Stimulated activated CD4-positive, alpha-beta T cell treated with anti-CD3 and anti-CD28 coated beads, Interleukin-2, amount 100 ng/mL, for 48 hours (primary cell): ENCODE data around the gene OR8G5.

Source experiments
- DNase-seq, 2 donors: peaks; one replicate each; pipeline ENCODE4 v3.0.0-alpha.2; 2020

Gene OR8G5

DNA sequence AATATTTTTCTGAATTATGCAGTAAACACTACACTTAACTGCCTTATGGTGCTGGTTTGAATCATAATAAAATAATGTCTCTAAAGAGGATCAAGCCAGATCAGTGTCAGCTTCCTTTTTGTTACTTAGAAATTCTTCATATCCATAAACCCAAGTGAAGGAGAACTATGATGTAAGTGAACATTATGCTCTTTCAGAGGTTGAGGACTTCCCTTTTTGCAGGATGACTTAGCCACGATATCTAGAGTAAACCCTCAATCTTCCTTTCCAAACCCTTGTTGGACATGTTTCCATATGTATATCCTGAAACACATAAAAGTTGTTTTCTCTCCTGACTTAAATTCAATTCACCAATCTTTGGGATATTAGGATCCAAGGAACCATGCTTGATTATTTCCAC, 38.5 kb downstream of the OR8G5 start:
- DNase-seq: no peak

DNA sequence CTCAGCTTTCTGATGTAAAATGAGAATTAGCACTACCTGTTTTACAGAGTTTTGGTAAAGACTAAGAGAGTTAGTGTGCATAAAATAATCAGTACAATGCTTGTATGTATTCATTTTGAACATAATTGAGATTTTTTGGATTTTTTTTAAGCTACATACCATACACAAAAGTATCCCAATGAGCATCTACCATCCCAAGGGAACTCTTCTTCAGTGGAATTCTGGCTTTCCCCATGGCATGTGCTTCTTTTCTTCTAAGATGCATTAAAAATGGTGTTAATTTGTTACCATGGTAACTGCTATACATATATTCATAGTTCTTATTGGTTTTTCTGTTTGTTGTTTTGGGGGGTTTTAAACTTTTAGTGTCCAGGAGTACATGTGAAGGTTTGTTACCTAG, 39.8 kb downstream of the OR8G5 start:
- DNase-seq: no peak

DNA sequence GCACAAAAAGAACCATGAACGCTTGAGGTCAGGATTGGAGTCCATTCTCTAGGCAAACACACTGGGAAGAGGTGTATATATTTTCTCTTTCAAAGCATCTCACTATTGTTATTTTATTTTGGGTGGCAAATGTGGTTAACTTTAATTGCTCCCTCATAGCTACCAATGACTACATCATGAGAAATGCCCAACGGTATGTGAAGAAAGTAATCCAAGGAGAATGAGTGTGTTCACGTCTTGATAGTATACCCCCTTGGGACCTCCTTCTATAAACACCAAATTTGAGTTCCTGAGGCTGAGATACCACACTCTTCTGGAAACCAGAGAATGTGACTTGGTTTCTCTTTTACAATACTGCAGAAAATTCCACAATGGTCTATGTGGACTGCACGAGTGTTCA, 41.7 kb downstream of the OR8G5 start:
- no peak for DNase-seq

DNA sequence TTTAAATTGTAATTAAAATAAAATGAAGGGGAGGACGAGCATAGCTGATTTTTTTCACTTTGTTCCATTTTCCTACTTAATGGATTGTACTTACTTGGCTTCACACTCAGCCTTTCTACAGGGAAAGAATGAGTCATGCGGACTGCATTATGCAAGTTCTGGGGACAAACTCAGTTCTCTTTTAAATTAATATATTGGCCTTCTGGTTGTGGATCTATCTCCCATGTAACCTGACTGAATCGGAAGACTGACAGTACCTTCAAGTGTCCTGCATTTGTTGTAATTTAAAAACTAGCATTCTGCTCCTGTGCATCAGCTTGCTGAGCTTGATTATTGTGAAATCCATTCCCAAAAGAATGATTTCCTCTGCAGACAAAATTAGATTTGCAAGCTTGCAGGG, 45.4 kb downstream of the OR8G5 start:
- no peak for DNase-seq

DNA sequence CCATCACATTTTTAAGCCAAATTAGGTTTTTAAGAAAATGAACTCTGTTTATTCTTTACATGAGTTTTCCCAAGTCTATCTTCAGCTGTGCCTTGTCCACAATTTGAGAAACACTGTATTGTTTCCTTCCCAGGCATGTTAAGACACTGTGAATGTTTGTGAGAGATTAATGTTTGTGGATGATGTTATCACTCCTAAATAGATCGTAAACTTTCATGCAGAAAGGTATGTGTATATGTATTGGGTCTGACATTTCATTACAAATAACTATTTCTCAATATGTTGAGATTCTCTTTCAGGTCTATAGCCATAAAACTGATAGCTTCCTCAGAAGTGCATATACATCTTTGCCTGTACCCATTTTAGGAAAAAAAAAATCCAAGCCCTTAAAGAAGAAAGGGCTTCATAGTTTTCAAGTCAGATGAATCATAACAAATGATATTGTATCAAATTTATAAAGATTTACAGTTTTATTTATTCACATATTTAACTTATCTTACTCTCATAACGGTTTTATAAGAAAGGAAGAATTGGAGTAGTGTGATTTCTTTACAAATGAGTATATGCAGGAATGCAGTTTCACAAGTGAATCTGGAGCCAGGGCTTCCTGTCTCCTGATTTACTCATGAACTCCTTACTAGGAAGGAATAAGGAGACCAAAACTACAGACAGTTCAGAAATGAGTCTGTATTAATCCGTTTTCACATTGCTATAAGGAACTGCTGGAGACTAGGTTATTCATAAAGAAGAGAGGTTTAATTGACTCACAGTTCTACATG, 46.4 kb downstream of the OR8G5 start:
- DNase-seq: no peak

DNA sequence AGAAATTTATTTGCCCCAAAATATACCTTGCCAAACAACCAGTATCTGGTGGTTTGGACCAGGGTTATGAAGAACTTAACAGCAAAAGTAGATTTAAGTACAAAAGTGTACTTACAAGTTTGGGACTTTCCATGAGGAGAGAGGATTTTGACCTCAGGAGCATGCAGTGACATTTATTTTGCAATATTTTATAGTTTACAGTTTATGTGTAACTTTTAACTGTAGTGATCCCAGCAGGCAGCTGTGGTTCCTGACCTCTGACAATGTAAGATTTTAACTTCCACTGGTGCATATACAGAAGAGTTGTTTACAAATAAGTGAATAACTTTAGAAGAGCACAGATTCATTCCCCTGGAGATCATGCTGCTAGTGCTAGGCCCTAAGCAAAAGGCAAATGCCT, 50.9 kb downstream of the OR8G5 start:
- DNase-seq: no peak

DNA sequence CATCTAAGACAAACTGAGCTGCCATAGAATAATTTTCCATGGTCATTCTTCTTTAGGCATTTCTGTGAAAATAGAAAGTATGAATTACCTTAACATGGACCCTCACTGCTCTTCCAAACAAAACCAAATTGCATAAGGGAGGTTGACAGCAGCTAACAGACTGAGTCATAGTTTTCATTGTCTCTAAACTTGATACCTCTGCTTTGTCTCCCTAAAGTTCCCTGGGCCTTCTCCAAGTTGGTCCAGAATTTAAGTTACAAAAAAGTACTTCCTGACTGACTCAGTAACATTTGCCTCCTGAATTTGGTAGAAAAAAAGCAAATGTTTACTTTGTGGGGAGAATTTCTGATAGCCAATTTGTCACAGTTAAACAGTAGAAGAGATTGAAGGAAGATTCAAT, 54.5 kb downstream of the OR8G5 start:
- DNase-seq: no peak

DNA sequence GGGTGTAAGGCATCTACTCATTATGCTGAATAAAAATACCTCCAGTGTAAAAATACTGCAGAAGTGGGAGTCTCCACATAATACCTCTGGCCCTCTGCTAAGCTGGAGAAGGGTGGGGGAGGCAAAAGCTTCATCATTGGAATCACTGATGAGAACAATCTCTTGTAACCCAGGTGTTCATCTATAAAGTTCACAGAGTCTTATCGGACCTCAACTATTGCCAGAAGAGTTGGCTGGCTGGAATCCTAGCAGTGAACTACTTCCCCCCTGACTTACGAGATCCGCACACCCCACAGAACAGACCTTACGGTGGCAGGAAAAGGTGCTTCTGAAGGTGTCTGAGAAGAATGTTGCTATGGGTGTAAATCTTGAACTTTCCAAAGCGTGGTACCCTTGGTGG, 55.1 kb downstream of the OR8G5 start:
- DNase-seq: no peak

DNA sequence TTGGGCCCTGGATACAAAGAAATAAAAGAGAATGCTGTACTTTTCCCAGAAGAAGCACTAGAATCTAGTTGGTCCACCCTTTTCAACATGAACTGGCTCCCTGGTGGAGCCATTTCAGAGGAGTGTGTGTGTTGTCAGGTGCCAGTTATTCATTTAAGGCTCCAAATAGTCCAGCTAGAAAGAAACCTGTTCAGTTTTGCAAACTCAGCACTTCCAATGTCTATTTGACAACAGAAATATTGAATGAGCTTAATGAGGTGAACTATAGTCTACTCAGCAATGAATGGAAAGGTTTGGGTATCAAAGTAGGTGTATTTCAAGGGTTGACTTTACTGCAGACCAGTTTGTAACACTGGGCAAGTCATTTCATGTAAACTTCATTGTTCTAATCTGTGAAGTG, 55.5 kb downstream of the OR8G5 start:
- DNase-seq: no peak

DNA sequence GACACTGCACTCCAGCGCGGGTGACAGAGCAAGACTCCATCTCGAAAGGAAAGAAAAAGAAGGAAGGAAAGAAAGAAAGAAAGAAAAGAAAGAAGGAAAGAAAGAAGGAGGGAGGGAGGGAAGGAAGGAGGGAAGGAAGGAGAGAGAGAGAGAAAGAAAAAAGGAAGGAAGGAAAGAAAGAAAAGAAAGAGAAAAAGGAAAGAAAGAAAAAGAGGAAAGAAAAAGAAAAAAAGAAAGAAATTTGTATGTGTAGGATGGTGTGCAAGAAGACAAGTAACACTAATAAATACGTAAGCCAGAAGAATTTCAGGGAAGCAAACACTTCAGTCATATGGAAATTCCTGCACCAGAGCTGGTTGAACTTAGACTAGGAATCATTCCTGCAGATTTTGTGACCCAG, 57.0 kb downstream of the OR8G5 start:
- DNase-seq: no peak

DNA sequence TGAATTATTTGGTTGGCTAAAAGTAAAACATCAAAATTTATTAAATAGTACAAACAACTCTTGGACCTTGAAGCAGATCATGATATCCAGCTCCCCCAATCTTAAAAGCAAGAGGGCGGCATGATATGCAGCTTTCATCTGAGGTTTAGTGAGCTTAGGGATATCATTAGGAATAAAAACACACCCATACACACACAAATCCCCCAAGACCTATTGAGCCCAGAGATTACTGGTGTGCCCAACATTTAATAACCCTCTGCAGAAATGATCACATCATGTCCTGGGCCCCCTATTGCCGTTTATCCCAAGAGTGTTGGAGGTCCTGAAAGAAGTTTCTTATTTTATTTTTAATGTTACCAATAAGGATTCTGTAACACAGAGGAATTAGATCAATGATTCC, 57.7 kb downstream of the OR8G5 start, which contains the start of gene OR8D1:
OR8D1 (minus strand) TSS at position 101 of the 400 bp plus-strand sequence. CDS start 3,183 bp downstream, outside the sequence.
- DNase-seq: no peak

DNA sequence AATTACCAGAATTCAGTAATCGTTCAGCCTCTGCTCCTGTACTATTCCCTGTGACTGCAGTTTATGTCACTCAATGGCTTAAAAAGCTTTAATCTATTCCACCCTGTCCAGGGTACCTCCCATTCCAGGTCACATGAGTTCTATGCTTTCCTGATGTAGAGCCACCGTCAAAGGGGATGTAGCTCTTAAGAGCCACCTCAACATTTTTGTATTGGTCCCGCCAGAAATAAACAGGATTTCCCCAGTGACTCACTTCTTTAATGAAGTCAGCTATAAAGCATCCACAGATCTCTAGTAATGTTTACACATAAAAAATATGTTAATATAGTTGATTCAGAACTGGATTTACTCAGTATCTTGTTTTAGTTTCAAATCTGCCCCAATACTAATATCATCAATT, 58.9 kb downstream of the OR8G5 start:
- no peak for DNase-seq
